ENCODE measurements around the gene ESF1. TPM values are rescaled to one million over a fixed set of nuclear protein-coding genes. Genes with fewer than 3 reads are reported as not detected.

ESF1 gene
- total RNA-seq, 1 experiment from 2014 or later, result 22.7 TPM

DNA sequence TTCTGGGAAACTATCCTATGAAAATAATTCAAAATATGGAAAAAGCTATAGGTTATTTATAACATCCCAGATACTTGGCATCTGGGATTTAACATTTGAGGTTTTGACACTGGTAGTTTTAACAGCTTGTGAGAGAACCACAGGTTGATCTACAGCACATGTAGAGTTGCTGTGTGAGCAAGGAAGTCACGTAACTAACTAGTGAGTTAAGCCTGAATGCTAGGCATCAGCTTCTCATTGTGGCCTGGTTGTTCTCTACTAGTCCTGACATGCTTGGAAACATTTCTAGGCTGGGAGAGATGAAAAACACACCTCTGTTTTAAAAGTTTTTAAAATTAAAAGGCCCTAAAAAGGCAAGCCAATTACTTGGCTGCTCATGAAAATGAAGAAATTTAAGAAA is 28.2 kb downstream of the ESF1 start:
- TF ChIP-seq, protein P1, sequence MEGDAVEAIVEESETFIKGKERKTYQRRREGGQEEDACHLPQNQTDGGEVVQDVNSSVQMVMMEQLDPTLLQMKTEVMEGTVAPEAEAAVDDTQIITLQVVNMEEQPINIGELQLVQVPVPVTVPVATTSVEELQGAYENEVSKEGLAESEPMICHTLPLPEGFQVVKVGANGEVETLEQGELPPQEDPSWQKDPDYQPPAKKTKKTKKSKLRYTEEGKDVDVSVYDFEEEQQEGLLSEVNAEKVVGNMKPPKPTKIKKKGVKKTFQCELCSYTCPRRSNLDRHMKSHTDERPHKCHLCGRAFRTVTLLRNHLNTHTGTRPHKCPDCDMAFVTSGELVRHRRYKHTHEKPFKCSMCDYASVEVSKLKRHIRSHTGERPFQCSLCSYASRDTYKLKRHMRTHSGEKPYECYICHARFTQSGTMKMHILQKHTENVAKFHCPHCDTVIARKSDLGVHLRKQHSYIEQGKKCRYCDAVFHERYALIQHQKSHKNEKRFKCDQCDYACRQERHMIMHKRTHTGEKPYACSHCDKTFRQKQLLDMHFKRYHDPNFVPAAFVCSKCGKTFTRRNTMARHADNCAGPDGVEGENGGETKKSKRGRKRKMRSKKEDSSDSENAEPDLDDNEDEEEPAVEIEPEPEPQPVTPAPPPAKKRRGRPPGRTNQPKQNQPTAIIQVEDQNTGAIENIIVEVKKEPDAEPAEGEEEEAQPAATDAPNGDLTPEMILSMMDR (IDR thresholded peaks at IDR 0.05; ENCODE audit: insufficient read depth in 1 of 2, low read depth in 1 of 2, low read length in 1 of 2, severe bottlenecking in 1 of 2, unreplicated experiment in 1 of 2), result no peak
- intact Hi-C loops (cut with micrococcal nuclease; ENCODE audit: unreplicated experiment), result no loop called here
- no peak overlapping the region for H3K4me3 ChIP-seq (ENCODE audit: low read depth, low read length)
- peaks cover 28% of the 10 kb centered on the region for H3K36me3 Mint-ChIP-seq (ENCODE audit: insufficient read depth, unreplicated experiment)
- H3K27me3 ChIP-seq (replicated peaks; ENCODE audit: control insufficient read depth, insufficient read depth, low read length), result no peaks in the 10 kb centered on the region
- POLR2A ChIA-PET, result no interaction called here
- H3K9me3 ChIP-seq, result no peaks in the 10 kb centered on the region
- no peak for DNase-seq
- H3K4me3 Mint-ChIP-seq (ENCODE audit: unreplicated experiment), result no peak overlapping the region
- CTCF ChIA-PET, result interaction anchor here (1.2 kb wide), 1 partner anchor 31 kb away, joined by 3 read pairs; no protein-coding TSS in a partner anchor
- H3K36me3 ChIP-seq (ENCODE audit: control insufficient read depth, insufficient read depth, low read length), result peaks cover 2% of the 10 kb centered on the region; the same call in 1 of the 2 replicates
- H3K4me1 Mint-ChIP-seq (ENCODE audit: low read depth, unreplicated experiment), result no peaks in the 10 kb centered on the region
- no peak overlapping the region for H3K27ac Mint-ChIP-seq (ENCODE audit: unreplicated experiment)
- no peaks in the 10 kb centered on the region for H3K4me1 ChIP-seq
- no peaks in the 10 kb centered on the region for H3K27me3 Mint-ChIP-seq (ENCODE audit: insufficient read depth, unreplicated experiment)
- H3K9me3 Mint-ChIP-seq (ENCODE audit: unreplicated experiment), result no peaks in the 10 kb centered on the region
- BruUV-seq (replicated peaks), result no TSS peak

DNA sequence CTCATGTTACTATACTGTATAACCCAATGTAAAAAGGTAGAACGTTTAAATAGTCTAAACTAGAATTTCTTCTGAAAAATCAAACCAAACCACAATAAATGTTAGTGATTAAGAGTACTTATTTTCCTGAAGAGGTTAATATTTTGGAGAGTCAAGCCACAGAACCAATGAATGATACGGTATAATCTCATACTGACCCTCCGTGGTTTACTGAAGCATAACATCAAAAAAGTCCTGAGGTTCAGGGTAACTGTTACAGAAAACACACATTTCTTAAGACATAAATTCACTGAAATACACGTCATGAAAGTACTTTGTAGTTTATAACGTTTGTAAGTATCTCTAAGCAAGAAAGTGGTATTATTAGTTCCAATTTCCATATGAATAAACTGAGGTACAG is 28.9 kb downstream of the ESF1 start:
- no TSS peak for BruUV-seq (replicated peaks)
- ChIA-PET POLR2A (no interaction called here), CTCF (interaction anchor here (1.2 kb wide), 1 partner anchor 32 kb away, joined by 3 read pairs; no protein-coding TSS in a partner anchor)
- Mint-ChIP-seq H3K36me3 (ENCODE audit: insufficient read depth, unreplicated experiment) (peaks cover 33% of the 10 kb centered on the region), H3K27me3 (ENCODE audit: insufficient read depth, unreplicated experiment) (no peaks in the 10 kb centered on the region), H3K27ac (ENCODE audit: unreplicated experiment) (no peak overlapping the region), H3K4me3 (ENCODE audit: unreplicated experiment) (no peak overlapping the region), H3K4me1 (ENCODE audit: low read depth, unreplicated experiment) (no peaks in the 10 kb centered on the region), H3K9me3 (ENCODE audit: unreplicated experiment) (no peaks in the 10 kb centered on the region)
- peaks cover 2% of the 10 kb centered on the region; the same call in 1 of the 2 replicates for H3K36me3 ChIP-seq (ENCODE audit: control insufficient read depth, insufficient read depth, low read length)
- no peak for DNase-seq
- no peaks in the 10 kb centered on the region for H3K9me3 ChIP-seq
- H3K27me3 ChIP-seq (replicated peaks; ENCODE audit: control insufficient read depth, insufficient read depth, low read length), result no peaks in the 10 kb centered on the region
- no peak overlapping the region for H3K4me3 ChIP-seq (ENCODE audit: low read depth, low read length)
- no peaks in the 10 kb centered on the region for H3K4me1 ChIP-seq
- TF ChIP-seq, protein P1 (IDR thresholded peaks at IDR 0.05; ENCODE audit: insufficient read depth in 1 of 2, low read depth in 1 of 2, low read length in 1 of 2, severe bottlenecking in 1 of 2, unreplicated experiment in 1 of 2), result no peak
- intact Hi-C loops (cut with micrococcal nuclease; ENCODE audit: unreplicated experiment), result no loop called here

DNA sequence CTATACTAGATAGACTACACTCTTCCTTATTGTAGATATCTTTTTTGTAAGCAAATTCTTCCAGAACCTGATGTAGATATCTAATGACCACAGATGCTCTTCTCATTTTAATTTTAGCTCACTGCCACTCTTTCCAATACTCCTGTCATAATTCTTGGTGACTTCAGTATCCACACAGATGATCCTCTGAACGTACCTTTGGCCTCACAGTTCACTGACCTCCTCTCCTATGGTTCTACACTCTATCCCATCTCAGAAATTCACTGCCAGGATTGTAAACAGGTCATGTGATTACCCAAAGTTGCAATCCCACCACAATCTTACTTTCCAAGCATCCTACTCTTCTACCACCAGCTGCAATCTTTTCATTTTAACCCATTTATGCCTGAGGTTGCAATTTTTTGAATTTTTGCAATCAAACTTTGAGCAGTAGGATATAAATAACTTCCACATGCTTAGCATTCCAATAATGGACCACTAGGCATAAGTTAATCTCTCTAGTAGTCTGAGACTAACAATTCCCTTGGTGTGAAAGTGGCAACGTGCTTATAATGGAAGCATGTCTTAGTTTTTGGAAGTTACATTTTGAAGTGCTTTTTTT is 31.2 kb downstream of the ESF1 start:
- no peaks in the 10 kb centered on the region for H3K4me1 Mint-ChIP-seq (ENCODE audit: low read depth, unreplicated experiment)
- H3K36me3 ChIP-seq (ENCODE audit: control insufficient read depth, insufficient read depth, low read length), result peaks cover 2% of the 10 kb centered on the region
- no peaks in the 10 kb centered on the region for H3K9me3 Mint-ChIP-seq (ENCODE audit: unreplicated experiment)
- no peak overlapping the region for H3K27ac Mint-ChIP-seq (ENCODE audit: unreplicated experiment)
- no peak overlapping the region for H3K4me3 Mint-ChIP-seq (ENCODE audit: unreplicated experiment)
- no TSS peak for BruUV-seq (replicated peaks)
- no peak overlapping the region for H3K4me3 ChIP-seq (ENCODE audit: low read depth, low read length)
- intact Hi-C loops (cut with micrococcal nuclease; ENCODE audit: unreplicated experiment), result no loop called here
- no peaks in the 10 kb centered on the region for H3K27me3 ChIP-seq (replicated peaks; ENCODE audit: control insufficient read depth, insufficient read depth, low read length)
- H3K27me3 Mint-ChIP-seq (ENCODE audit: insufficient read depth, unreplicated experiment), result no peaks in the 10 kb centered on the region
- DNase-seq, result no peak
- H3K9me3 ChIP-seq, result no peaks in the 10 kb centered on the region
- TF ChIP-seq, protein P1 (IDR thresholded peaks at IDR 0.05; ENCODE audit: insufficient read depth in 1 of 2, low read depth in 1 of 2, low read length in 1 of 2, severe bottlenecking in 1 of 2, unreplicated experiment in 1 of 2), result no peak
- ChIA-PET POLR2A (no interaction called here), CTCF (no interaction called here)
- no peaks in the 10 kb centered on the region for H3K4me1 ChIP-seq
- H3K36me3 Mint-ChIP-seq (ENCODE audit: insufficient read depth, unreplicated experiment), result peaks cover 17% of the 10 kb centered on the region

Measured in Caco-2 (cell line).